GM18502 (cell line): ENCODE measurements around the gene FRMD4A.
"Not testable (repeated sequence)": the region's sequence is repeated elsewhere in the genome, so short reads cannot be mapped to it uniquely, and the experiment has no call there.

ENCODE experiments used
- ATAC-seq: cut with Tn5 transposase; IDR thresholded peaks from one replicate; pipeline ENCODE4 v1.9.1; 2021; ENCODE audit warnings: mild to moderate bottlenecking; ENCODE audit not compliant: unreplicated experiment, poor library complexity

FRMD4A gene

DNA sequence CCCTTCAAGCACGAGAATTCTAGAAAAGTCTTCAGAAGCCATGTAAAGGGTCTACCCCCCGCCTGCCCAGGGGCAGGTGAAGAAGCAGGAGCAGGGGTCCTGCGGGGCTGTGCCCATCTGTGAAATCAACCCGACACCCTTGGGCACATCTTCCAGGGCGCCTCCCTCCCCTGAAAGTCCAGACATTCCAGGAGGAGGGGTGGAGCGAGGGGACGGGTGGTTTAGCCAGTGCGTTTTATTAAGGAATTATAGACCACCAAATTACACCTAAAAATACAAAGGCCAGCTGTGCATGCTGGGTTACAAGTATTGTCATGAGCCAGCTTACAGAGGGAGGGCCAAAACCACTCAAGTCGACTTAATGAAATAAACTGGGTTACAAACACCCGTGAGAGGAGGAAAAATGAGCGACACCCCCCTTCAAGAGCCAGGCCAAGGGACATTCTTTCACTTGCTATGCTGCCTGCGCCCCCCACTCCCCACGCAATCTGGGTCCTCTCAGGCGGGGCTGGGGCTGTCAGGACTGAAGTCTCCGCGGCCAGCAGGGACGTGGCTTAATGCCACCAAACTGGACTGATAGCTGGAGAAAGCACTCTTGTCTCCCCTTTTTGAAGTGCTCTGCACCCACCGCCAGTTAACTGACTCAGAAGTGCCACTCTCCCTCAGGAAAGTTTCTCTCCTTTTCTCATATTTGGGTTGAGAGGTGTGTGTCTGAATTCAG lies 360.3 kb downstream of the FRMD4A start:
- no peak for ATAC-seq

DNA sequence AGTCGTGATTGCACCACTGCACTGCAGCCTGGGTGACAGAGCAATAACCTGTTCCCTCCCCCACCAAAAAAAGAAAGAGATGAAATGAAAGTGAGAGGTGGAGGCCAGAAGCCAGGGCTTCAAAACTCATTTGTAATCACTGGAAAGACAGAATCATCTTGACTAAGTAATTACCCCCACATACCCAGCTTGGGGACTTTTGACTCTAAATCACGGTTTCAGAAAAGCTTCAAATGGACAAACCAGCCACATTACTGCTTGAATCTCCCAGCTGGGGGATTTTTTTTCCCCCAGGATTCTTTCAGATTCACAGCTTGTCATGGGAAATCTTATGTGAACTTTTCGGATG lies 361.0 kb downstream of the FRMD4A start:
- no peak for ATAC-seq

DNA sequence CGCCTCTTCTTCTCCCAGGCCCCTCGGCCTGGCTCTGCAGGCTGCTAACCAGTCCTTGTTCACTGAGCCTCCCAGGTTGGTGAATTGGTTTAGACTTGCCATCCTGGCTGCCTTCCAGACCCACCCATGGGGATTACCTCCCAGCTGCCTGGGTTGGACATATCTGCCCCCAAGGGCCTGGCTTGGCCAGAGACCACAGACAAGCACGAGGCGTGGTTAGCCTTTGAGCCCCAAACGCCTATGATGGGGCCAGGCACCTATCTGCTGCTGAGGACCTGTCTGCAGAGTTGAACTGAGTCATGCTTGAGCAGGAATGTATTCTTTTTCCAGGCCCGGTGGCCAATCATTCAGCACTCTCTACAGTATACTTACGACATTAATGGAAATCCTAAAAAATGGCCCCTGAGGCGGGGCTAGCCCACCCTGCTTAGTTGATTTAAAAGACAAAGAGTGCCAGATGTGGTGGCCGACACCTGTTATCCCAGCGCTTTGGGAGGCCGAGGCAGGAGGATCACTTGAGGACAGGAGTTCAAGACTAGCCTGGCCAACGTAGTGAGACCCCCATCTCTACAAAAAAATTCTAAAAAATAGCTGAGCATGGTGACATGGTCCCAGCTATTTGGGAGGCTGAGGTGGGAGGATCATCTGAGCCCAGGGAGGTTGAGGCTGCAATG lies 361.5 kb downstream of the FRMD4A start:
- no peak for ATAC-seq

- no peak for ATAC-seq
These were observed 368.9 kb downstream of the FRMD4A start for GRCh38 chr10:13961853-13962252.

DNA sequence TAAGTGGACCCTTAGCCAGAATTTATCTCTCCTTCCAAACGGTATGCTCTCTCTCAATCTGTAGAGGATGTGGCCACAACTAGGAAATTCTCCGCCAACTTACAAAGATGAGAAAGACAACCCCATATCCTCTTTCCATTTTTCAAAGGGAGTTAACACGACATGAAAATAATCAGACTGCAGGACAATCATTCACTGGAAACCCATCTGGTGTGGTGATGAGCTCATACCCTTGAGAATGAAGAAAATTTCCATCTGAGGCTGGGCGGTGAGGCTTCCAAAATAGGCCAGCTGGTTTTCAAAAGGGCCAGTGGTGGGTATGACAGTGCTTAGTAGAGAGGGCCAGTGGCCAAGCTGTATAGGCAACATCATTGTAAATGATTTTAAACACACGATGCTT lies 369.6 kb downstream of the FRMD4A start:
- no peak for ATAC-seq

GRCh38 chr10:13960603-13961002 lies 370.1 kb downstream of the FRMD4A start:
- ATAC-seq, result no peak

GRCh38 chr10:13959443-13960359 lies 371.0 kb downstream of the FRMD4A start:
- ATAC-seq, result no peak

GRCh38 chr10:13957856-13958255 lies 372.9 kb downstream of the FRMD4A start:
- ATAC-seq, result no peak

DNA sequence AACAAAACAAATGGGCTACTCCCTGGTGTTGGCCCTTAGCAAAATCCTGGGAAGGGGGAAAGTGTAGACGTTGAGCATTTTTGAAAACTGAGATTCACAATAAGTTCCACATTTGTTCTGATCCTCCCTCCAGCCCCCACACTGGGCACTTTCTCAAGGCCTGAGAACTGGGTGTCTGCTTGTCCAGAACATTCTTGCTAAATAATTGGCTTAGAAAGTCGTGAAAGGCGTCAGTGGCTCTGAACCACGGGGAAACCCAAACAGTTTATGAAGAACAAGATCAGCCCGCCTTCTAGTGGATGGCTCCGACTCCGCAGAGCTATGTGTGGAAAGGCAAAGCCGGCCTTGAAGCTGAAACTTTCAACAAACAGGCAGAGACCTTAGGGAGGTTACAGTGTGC lies 373.9 kb downstream of the FRMD4A start:
- ATAC-seq, result no peak

- ATAC-seq, result no peak
These were observed 375.2 kb downstream of the FRMD4A start for GRCh38 chr10:13955409-13956068.

GRCh38 chr10:13954195-13954594 lies 376.5 kb downstream of the FRMD4A start:
- not testable (repeated sequence) for ATAC-seq

DNA sequence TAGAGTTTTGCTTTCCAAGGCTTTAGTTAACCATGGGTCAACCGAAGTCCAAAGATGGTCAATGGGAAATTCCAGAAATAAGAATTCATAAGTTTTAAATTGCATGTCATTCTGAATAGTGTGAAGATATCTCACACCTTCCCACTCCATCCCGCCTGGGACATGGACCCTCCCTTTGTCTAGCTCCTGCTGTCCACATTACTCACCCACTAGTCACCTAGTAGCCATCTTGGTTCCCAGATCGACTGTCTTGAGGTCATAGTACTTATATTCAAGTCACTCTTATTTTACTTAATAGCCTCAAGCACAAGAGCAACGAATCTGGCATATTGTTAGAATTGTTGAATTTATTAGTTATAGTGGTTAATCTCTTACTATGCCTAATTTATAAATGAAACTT lies 377.4 kb downstream of the FRMD4A start:
- ATAC-seq, result no peak

GRCh38 chr10:13950543-13950939 lies 380.2 kb downstream of the FRMD4A start:
- ATAC-seq, result no peak

DNA sequence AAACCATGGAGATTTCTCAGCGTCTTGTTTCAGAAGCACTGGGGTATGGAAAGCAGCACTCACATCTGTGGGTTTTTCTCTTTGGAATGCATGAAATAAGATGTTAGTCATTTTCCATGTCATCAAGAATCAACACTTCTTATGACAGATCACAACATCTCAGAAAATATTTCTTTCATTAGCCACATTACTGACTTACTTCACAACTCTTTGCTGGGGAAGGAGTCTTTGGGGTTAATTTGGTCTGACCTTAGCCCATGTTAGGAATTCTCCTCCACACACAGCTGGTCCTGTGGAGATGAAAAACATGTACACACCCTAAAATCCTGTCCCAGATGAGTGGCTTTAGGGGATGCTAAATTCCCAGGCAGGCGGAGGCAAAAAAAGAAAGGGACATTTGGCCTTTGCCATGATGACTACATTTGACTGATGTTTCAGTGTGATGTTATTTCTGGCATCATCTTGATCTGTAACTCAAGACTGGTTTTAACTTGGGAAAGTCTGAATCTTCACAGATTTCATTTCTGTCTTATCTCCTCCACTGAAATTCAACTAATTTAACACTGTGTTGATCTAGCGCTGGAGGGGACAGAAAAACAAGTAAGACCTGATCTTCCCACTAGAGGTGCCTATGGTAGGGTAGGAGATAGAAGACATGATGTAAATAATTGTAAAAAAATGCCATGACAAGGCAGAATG lies 380.7 kb downstream of the FRMD4A start:
- no peak for ATAC-seq

DNA sequence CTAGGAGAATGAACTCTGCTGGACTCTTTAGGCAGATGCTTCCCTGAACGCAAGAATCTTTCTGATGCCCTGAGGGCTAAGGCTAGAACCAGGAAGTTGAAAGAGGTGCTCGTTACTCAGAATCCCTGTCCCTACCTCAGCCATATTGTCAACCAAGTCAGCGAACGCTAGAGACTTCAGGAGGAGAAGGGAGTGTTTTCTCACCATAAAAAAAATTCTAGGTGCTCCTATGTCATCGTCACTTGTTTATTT lies 384.6 kb downstream of the FRMD4A start:
- no peak for ATAC-seq

- ATAC-seq, result no peak
These were observed 385.1 kb downstream of the FRMD4A start for GRCh38 chr10:13945390-13946208.

- ATAC-seq, result no peak
These were observed 385.9 kb downstream of the FRMD4A start for GRCh38 chr10:13944823-13945222.

DNA sequence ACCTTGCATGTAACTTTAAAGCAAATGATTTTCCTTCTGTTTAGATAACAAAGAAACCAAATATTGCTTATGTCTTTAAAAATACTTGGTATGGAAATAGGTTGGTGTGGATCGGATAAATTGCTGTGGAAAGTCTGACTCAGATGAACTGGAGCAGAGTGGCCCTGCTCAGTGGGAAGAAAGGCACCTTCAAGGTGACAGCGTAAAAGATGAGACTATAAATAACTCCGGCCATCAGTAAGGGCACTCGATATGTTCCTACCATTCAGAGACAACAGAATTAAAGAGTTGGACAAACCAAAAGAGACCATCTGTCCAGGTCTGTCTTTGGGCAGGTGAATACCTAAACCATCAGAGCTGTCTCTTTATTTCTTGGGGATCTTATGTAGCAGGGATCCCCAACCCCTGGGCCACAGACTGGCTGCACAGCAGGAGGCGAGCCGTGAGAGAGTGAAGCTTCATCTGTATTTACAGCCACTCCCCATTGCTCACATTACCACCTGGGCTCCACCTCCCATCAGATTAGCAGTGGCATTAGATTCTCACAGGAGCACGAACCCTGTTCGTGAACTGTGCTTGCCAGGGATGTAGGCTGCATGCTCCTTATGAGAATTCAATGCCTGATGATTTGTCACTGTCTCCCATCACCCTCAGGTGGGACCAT lies 386.9 kb downstream of the FRMD4A start:
- no peak for ATAC-seq

GRCh38 chr10:13942035-13942434 lies 388.7 kb downstream of the FRMD4A start:
- ATAC-seq, result no peak
